ENCODE measurements around the gene ADM2. TPM values are rescaled to one million over a fixed set of nuclear protein-coding genes. Genes with fewer than 3 reads are reported as not detected.
A peak's percentile ranks its signal among the peaks of the same experiment; 100 is the strongest.

Gene ADM2
- total RNA-seq, 1 donor from 2014 or later = 23.0 TPM

DNA sequence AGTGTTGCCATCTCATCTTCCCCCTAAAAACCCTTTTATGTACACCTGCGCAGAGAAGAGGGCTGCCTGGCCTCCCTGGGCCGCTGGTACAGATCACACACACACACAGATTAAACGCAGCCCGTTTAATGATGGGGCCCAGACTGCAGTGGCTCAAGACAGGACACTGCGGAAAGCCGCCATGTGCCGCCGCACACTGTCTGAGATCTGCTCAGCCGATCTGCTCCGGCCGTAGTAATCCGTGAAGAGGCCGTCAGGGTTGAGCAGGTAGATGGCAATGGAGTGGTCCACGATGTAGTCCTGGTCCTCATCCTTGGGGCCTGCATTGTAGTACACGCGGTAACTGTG lies 42.1 kb downstream of the ADM2 start:
- Histone ChIP-seq H2AFZ (ENCODE audit: low read depth, low read length) (no peak overlapping the region), H3K36me3 (ENCODE audit: insufficient read depth, low read length) (no peaks in the 10 kb centered on the region), H3K9me3 (ENCODE audit: insufficient read depth, low read depth, low read length) (no peaks in the 10 kb centered on the region), H3K4me2 (ENCODE audit: low read length) (no peak overlapping the region), H3K9ac (ENCODE audit: low read length) (no peak overlapping the region), H3K27me3 (ENCODE audit: insufficient read depth, low read length) (no peaks in the 10 kb centered on the region), H3K4me1 (ENCODE audit: insufficient read depth, low read length) (peaks cover 20% of the 10 kb centered on the region), H3K27ac (ENCODE audit: low read depth, low read length) (no peak overlapping the region), H3K4me3 (ENCODE audit: insufficient read depth, low read depth, low read length) (no peak overlapping the region), H4K20me1 (ENCODE audit: insufficient read depth, low read length) (peaks cover 34% of the 10 kb centered on the region), H3K79me2 (ENCODE audit: insufficient read depth, low read length) (peaks cover 36% of the 10 kb centered on the region)
- DNase-seq (ENCODE audit: low read depth) (no peak), FAIRE-seq (no peak)
- no peak for TF ChIP-seq EZH2 (IDR thresholded peaks at IDR 0.05; ENCODE audit: insufficient read depth, low read length)
- TF ChIP-seq, protein P1, sequence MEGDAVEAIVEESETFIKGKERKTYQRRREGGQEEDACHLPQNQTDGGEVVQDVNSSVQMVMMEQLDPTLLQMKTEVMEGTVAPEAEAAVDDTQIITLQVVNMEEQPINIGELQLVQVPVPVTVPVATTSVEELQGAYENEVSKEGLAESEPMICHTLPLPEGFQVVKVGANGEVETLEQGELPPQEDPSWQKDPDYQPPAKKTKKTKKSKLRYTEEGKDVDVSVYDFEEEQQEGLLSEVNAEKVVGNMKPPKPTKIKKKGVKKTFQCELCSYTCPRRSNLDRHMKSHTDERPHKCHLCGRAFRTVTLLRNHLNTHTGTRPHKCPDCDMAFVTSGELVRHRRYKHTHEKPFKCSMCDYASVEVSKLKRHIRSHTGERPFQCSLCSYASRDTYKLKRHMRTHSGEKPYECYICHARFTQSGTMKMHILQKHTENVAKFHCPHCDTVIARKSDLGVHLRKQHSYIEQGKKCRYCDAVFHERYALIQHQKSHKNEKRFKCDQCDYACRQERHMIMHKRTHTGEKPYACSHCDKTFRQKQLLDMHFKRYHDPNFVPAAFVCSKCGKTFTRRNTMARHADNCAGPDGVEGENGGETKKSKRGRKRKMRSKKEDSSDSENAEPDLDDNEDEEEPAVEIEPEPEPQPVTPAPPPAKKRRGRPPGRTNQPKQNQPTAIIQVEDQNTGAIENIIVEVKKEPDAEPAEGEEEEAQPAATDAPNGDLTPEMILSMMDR (IDR thresholded peaks at IDR 0.05; ENCODE audit: insufficient read depth, low read depth, low read length) = no peak
- Mint-ChIP-seq H3K27ac (ENCODE audit: unreplicated experiment) (no peak overlapping the region), H3K4me3 (ENCODE audit: unreplicated experiment) (peak overlapping the region; percentile 27), H3K36me3 (ENCODE audit: low read depth, unreplicated experiment) (peaks cover 7% of the 10 kb centered on the region), H3K4me1 (ENCODE audit: low read depth, unreplicated experiment) (peaks cover 4% of the 10 kb centered on the region), H3K27me3 (ENCODE audit: low read depth, unreplicated experiment) (no peaks in the 10 kb centered on the region), H3K9me3 (ENCODE audit: unreplicated experiment) (peaks cover 3% of the 10 kb centered on the region)

DNA sequence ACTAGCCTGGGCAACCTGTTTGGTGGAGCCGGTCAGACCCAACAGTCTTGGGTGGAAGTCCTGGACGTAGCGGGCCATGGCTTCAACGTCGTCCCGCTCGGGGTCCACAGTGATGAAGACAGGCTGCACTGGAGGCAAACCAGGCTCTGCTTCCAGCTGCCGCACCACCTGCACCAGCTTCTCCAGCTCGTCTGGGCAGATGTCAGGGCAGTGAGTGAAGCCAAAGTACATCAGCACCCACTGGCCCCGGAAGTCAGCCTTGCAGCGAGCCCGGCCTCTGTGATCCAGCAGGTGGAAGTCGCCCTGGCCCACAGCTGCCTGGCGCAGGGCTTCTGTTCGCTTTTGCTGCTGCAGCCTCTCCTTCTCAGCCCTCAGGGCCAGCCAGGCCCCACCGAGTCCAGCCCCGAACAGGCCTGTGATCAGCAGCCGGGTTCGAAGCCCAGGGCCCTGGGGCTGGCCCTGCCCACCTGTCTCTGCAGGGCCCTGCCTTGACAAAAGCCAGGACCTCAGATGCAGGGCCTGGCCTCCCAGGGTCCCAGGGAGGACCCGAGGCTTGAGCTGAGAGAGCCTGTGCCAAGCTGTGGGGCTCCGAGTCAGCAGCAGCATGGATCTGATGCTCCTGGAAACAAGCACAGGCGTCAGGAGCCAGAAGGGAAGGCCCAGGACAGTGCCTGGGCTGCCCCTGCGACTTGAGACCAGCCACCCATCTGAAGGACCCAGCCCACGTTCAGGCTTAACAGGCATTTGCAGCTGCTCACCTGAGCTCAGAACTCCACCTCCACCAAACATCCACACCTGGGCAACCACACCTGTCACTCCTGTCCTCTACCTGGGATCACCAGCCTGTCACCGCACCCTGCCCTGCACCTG lies 42.7 kb downstream of the ADM2 start:
- peaks cover 7% of the 10 kb centered on the region for H3K36me3 Mint-ChIP-seq (ENCODE audit: low read depth, unreplicated experiment)
- no peaks in the 10 kb centered on the region for H3K36me3 ChIP-seq (ENCODE audit: insufficient read depth, low read length)
- no peak for FAIRE-seq
- H3K27ac ChIP-seq (ENCODE audit: low read depth, low read length) = no peak overlapping the region
- peaks cover 20% of the 10 kb centered on the region for H3K4me1 ChIP-seq (ENCODE audit: insufficient read depth, low read length)
- no peaks in the 10 kb centered on the region for H3K27me3 Mint-ChIP-seq (ENCODE audit: low read depth, unreplicated experiment)
- H3K4me2 ChIP-seq (ENCODE audit: low read length) = peak overlapping the region; percentile 99
- peaks cover 36% of the 10 kb centered on the region for H3K79me2 ChIP-seq (ENCODE audit: insufficient read depth, low read length)
- H3K4me3 ChIP-seq (ENCODE audit: insufficient read depth, low read depth, low read length) = peak overlapping the region; percentile 72
- H3K9me3 Mint-ChIP-seq (ENCODE audit: unreplicated experiment) = peaks cover 3% of the 10 kb centered on the region
- peaks cover 4% of the 10 kb centered on the region for H3K4me1 Mint-ChIP-seq (ENCODE audit: low read depth, unreplicated experiment)
- H3K9ac ChIP-seq (ENCODE audit: low read length) = peak overlapping the region; percentile 84
- H3K27ac Mint-ChIP-seq (ENCODE audit: unreplicated experiment) = peak overlapping the region; percentile 90
- H4K20me1 ChIP-seq (ENCODE audit: insufficient read depth, low read length) = peaks cover 40% of the 10 kb centered on the region
- DNase-seq (ENCODE audit: low read depth) = no peak
- H3K27me3 ChIP-seq (ENCODE audit: insufficient read depth, low read length) = peaks cover 1% of the 10 kb centered on the region
- peak overlapping the region; percentile 97 for H3K4me3 Mint-ChIP-seq (ENCODE audit: unreplicated experiment)
- TF ChIP-seq, protein P1 (IDR thresholded peaks at IDR 0.05; ENCODE audit: insufficient read depth, low read depth, low read length) = no peak
- no peak for TF ChIP-seq EZH2 (IDR thresholded peaks at IDR 0.05; ENCODE audit: insufficient read depth, low read length)
- H3K9me3 ChIP-seq (ENCODE audit: insufficient read depth, low read depth, low read length) = no peaks in the 10 kb centered on the region
- H2AFZ ChIP-seq (ENCODE audit: low read depth, low read length) = no peak overlapping the region

DNA sequence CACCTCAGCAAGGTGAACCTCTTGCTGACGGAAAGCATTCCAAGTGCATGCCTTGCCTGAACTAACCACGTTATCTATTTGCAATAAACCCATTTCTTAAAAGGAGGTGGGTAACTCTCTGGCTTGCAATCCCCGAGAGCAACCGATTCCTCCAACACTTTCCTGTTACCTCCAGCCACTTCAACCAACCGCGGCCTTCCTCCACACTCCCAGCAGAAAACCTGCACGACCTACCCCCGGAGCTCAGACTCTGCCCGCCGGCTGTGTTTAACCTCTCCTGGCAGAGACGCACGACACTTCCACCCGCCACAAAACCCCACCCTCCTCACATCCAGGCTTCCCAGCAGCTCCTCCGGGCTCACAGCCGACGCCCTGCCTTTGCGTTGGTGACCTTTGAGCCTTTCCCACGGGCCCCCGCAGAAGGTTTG lies 43.3 kb downstream of the ADM2 start:
- no peak for TF ChIP-seq EZH2 (IDR thresholded peaks at IDR 0.05; ENCODE audit: insufficient read depth, low read length)
- TF ChIP-seq, protein P1 (IDR thresholded peaks at IDR 0.05; ENCODE audit: insufficient read depth, low read depth, low read length) = no peak
- H2AFZ ChIP-seq (ENCODE audit: low read depth, low read length) = peak overlapping the region; percentile 81
- Mint-ChIP-seq H3K36me3 (ENCODE audit: low read depth, unreplicated experiment) (peaks cover 7% of the 10 kb centered on the region), H3K27me3 (ENCODE audit: low read depth, unreplicated experiment) (no peaks in the 10 kb centered on the region), H3K9me3 (ENCODE audit: unreplicated experiment) (peaks cover 3% of the 10 kb centered on the region), H3K27ac (ENCODE audit: unreplicated experiment) (peak overlapping the region; percentile 90), H3K4me1 (ENCODE audit: low read depth, unreplicated experiment) (peaks cover 4% of the 10 kb centered on the region), H3K4me3 (ENCODE audit: unreplicated experiment) (peak overlapping the region; percentile 97)
- H3K4me3 ChIP-seq (ENCODE audit: insufficient read depth, low read depth, low read length) = peak overlapping the region; percentile 72
- DNase-seq (ENCODE audit: low read depth) = no peak
- H3K4me1 ChIP-seq (ENCODE audit: insufficient read depth, low read length) = peaks cover 20% of the 10 kb centered on the region
- no peak for FAIRE-seq
- H3K27ac ChIP-seq (ENCODE audit: low read depth, low read length) = peak overlapping the region; percentile 77
- H3K9ac ChIP-seq (ENCODE audit: low read length) = peak overlapping the region; percentile 84
- H3K27me3 ChIP-seq (ENCODE audit: insufficient read depth, low read length) = peaks cover 7% of the 10 kb centered on the region
- peaks cover 36% of the 10 kb centered on the region for H3K79me2 ChIP-seq (ENCODE audit: insufficient read depth, low read length)
- H3K4me2 ChIP-seq (ENCODE audit: low read length) = peak overlapping the region; percentile 99
- peaks cover 42% of the 10 kb centered on the region for H4K20me1 ChIP-seq (ENCODE audit: insufficient read depth, low read length)
- H3K36me3 ChIP-seq (ENCODE audit: insufficient read depth, low read length) = no peaks in the 10 kb centered on the region
- H3K9me3 ChIP-seq (ENCODE audit: insufficient read depth, low read depth, low read length) = no peaks in the 10 kb centered on the region
